ENCODE data around the gene CTNNBL1. TPM values are rescaled to one million over a fixed set of nuclear protein-coding genes. Genes with fewer than 3 reads are reported as not detected.

Gene CTNNBL1
- total RNA-seq, 2 donors from 2014 or later: 49.8 to 58.6 TPM

DNA sequence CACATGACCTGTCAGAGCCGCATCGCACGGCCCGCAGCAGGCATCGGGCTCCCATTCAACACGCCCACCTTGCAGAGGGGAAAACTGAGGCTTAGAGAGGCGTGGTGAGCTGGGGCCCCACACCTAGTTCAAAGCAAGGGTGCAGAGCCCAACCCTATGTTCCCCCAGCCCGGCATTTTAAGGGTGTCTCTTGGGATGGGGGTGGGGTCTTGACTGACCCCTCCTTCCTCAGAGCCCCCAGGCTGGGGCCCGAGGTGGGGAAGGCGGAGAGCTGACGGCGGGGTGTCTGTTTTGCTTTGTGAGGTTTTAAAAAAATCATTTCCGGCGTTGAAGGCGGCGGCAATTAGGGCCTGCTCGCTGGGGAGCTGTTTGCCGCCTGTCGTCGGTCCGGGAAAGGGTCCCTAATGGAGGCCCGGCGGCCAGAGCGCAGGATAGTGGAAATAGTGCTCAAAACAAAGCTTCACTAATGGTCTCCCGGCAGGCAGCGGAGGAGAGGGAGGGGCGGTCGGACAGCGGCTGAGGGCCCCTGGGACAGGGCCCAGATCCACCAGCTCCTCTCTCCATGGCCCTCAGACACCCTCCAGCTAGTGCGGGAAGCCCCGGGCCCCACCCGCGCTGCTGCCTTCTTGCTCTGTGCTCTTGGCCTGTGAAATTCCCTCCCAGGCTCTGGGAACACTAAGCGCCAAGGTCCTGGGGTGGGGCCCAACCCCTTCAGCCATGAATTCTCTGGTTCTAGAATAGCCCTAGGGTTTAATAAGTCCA lies 221.0 kb downstream of the CTNNBL1 start:
- ATAC-seq (peak; percentile 42 to 56), DNase-seq (no peak)
- intact Hi-C loops (cut with DNase I): no loop called here

DNA sequence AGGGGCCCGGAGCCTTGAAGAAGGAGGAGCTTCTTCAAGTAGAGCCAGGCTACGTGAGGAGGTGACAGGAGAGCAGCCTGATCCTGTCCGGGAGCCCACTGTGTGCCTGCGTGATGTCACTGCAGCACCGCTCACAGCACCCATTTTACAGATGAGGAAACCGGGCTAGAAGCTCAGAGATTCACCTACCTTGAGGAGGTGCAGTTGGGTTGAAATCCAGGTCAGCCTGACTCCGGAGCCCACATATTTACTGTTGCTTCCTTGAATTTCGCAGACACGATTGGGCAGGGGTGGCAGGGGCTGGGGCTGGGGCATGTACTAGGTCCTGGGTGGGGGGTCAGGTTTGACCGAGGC lies 221.6 kb downstream of the CTNNBL1 start:
- intact Hi-C loops (cut with DNase I): no loop called here
- DNase-seq: no peak
- ATAC-seq: peak in 1 of 2 donors; percentile 3

DNA sequence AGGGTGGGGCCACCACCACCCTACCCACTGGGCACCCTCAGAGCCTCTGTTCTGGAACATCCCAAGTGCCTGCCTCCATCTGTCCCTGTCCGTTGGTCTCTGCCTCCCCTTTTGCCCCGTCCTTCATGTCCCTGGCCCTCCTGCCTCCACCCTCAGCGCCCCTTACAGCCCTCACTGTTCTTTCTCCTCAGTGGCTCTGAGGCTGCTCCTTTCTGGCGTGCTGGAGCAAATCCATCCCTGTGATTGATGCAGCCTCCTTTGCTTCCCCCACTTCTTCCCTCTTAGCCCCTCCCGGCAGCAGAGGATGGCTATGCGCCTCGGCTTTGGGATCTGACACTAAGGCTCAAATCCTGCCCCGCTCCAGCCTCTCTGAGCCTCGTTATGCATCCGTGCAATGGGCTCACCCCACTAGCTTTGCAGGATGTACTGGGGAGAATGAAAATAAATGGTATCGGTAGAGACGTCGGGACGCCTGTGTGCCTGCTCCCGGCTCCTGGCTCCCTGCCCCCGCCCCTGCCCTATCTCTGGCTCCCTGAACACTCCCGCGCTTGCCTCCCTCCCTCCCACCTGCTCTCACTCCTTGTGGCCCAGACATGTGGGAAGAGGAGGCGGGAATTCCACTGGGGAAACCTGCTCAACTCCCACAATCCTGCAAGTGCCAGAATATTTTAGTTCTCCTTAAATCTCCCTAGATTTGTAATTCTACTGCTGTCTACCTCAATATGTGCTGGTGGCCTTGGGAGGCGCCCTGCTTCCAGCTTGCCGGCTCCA lies 222.2 kb downstream of the CTNNBL1 start:
- ATAC-seq (peak in 1 of 2 donors; percentile 59), DNase-seq (no peak)
- intact Hi-C loops (cut with DNase I): no loop called here

DNA sequence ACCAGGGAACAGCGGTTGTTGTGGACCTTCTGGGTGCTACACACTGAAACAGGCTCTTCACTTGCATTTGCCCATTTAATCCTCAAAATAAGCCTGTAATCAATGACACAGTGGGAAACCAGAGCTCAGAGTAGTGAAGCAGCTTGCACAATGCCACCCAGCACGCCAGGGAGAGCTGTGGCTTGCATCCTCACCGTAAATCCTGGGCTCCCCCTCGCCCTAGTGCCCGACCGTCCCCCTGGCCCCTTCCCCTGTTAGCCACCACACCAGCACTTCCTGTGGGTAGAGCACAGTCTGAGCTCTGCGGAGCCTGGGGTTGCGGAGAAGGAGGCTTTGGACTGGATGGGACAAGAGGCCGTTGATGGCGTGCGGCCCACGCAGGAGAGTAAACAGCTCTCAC lies 223.6 kb downstream of the CTNNBL1 start:
- ATAC-seq (no peak), DNase-seq (no peak)
- intact Hi-C loops (cut with DNase I): no loop called here

DNA sequence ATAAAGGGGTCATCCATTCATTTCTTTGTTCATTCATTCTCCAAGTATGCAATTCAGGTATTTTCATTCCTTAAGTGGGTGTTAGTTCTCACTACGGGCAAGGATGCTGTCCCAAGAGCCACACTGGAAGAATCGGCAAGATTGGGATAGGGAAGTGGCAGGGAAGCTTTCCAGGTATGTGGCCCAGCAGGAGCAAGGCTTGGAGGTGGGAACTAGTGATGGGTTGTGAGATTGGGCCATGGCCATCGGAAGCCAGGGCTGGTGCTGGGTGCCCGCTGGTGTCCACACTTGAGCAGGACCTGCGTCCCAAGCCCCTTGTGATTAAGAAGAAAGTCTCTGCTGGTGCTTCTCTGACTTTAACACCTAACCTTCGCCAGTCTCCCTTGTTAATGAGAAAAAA lies 224.2 kb downstream of the CTNNBL1 start:
- intact Hi-C loops (cut with DNase I): no loop called here
- DNase-seq: no peak
- no peak for ATAC-seq

GRCh38 chr20:37919389-37920040 lies 225.7 kb downstream of the CTNNBL1 start:
- ATAC-seq (no peak), DNase-seq (no peak)
- intact Hi-C loops (cut with DNase I): no loop called here

GRCh38 chr20:37920270-37920669 lies 226.4 kb downstream of the CTNNBL1 start:
- DNase-seq (no peak), ATAC-seq (no peak)
- intact Hi-C loops (cut with DNase I): no loop called here

DNA sequence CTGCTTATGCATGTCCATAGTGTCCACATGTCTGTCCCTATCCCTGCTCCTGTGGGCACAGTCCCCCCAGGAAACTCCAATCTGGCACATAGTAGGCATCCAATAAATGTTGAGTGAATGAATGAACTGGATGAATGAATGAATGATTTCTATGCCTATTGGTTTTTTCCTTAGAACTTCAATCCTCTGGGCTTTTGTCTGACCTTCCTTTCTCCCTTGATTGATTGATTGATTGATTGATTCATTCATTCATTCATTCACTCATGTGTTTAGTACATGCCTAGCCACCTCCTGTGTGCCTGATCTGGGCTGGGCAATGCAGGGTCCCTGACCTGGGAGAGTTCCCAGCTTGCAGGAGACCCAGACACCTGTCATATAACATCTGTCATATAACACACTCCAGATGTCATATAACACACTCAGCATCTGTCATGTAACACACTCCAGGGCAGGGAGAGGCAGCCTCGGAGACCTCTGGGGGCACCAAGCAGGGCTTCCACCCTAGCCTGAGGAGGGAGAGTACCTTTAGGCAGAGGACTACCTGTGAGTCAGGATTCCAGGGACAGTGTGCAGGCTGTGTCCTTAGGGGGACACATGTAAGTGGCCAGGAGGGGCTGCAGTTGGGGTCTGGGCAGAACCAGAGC lies 227.0 kb downstream of the CTNNBL1 start:
- intact Hi-C loops (cut with DNase I): no loop called here
- DNase-seq: no peak
- no peak for ATAC-seq

- DNase-seq: no peak
- ATAC-seq: no peak
- intact Hi-C loops (cut with DNase I): no loop called here
These were observed 227.6 kb downstream of the CTNNBL1 start for GRCh38 chr20:37921341-37921929.

Other genes starting within 250 kb of the CTNNBL1 start
- gene NNAT, start 172.8 kb upstream of the CTNNBL1 start, total RNA-seq: 1 to 10 TPM; 2.8 to 4.0 TPM
- 10 to 100 TPM; 87.9 to 99.8 TPM for gene BLCAP, start 166.2 kb upstream of the CTNNBL1 start, total RNA-seq
- 100 to 1,000 TPM; 139 to 158 TPM for gene VSTM2L, start 209.1 kb downstream of the CTNNBL1 start, total RNA-seq

Measured in left cardiac atrium (tissue), 4 donors.